CD4-positive, alpha-beta T cell treated with Interleukin-15 for 1 hour (primary cell): ENCODE measurements around the gene TFAP2B.

Source experiments
- DNase-seq: peaks from one replicate; pipeline ENCODE4 v3.0.0-alpha.2; 2020

Gene TFAP2B

GRCh38 chr6:50818673-50819072, at the start of gene TFAP2B:
TSS of gene TFAP2B (plus strand) at chr6:50818871. CDS start at chr6:50818892, 21 bp downstream.
- no peak for DNase-seq

GRCh38 chr6:50778696-50779095, 40.0 kb upstream of the TFAP2B start:
- DNase-seq: no peak

GRCh38 chr6:50780382-50780781, 38.3 kb upstream of the TFAP2B start:
- no peak for DNase-seq

- DNase-seq: no peak
Measured at GRCh38 chr6:50785921-50786320, 32.8 kb upstream of the TFAP2B start.

GRCh38 chr6:50791900-50792508, 26.7 kb upstream of the TFAP2B start:
- no peak for DNase-seq

GRCh38 chr6:50792771-50793170, 25.9 kb upstream of the TFAP2B start:
- no peak for DNase-seq

- DNase-seq: no peak
Measured at GRCh38 chr6:50795574-50795973, 23.1 kb upstream of the TFAP2B start.

GRCh38 chr6:50804283-50804682, 14.4 kb upstream of the TFAP2B start:
- DNase-seq: no peak

- DNase-seq: no peak
Measured at GRCh38 chr6:50807035-50807434, 11.6 kb upstream of the TFAP2B start.

- DNase-seq: no peak
Measured at GRCh38 chr6:50815436-50816114, 3.1 kb upstream of the TFAP2B start.

- peak; percentile 45 for DNase-seq
Measured at GRCh38 chr6:50816115-50816675, 2.5 kb upstream of the TFAP2B start.

- no peak for DNase-seq
Measured at GRCh38 chr6:50816947-50817645, 1.6 kb upstream of the TFAP2B start.

GRCh38 chr6:50817646-50817950, 1.1 kb upstream of the TFAP2B start:
- DNase-seq: no peak

GRCh38 chr6:50818020-50818419, 651 bp upstream of the TFAP2B start:
- DNase-seq: no peak

- no peak for DNase-seq
Measured at GRCh38 chr6:50819466-50819903, 814 bp downstream of the TFAP2B start.

- DNase-seq: no peak
Measured at GRCh38 chr6:50819904-50820868, 1.5 kb downstream of the TFAP2B start.

- DNase-seq: no peak
Measured at GRCh38 chr6:50820869-50821264, 2.2 kb downstream of the TFAP2B start.

- DNase-seq: no peak
Measured at GRCh38 chr6:50821441-50822077, 2.9 kb downstream of the TFAP2B start.

- DNase-seq: no peak
Measured at GRCh38 chr6:50822078-50822476, 3.4 kb downstream of the TFAP2B start.

GRCh38 chr6:50823094-50823920, 4.6 kb downstream of the TFAP2B start:
- no peak for DNase-seq

GRCh38 chr6:50824552-50824951, 5.9 kb downstream of the TFAP2B start:
- no peak for DNase-seq
